Measurements from ENCODE around the gene P2RX3. TPM values are rescaled to one million over a fixed set of nuclear protein-coding genes. Genes with fewer than 3 reads are reported as not detected.

The P2RX3 gene
- total RNA-seq, 2 donors from 2014 or later: not detected

DNA sequence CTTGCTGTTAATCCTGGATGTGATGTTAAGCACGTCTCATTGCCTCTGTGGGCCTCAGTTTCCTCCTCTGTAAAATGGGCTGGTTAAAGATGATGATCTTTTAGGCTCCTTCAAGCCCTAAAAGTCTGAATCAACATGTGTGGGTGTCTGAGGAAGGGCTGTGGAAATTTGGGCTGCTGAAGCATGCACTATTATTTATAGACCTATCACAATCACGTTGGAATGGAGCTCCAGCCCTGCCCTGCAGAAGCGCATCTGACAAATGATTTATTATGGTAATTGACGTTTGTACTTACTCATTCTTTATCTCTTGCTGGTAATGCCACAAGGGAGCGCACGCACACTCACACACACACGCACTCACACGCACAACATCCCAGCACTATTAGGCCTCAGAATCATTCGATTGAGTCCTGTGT, 20.4 kb downstream of the P2RX3 start:
- no peak for DNase-seq
- Histone ChIP-seq H3K27ac (ENCODE audit: low read depth, low read length) (no peak overlapping the region), H3K27me3 (ENCODE audit: control insufficient read depth, insufficient read depth, low read length, poor library complexity, severe bottlenecking) (peaks cover 12% of the 10 kb centered on the region), H3K9ac (ENCODE audit: extremely low read depth, low read length, poor library complexity, severe bottlenecking) (no peak overlapping the region), H3K4me1 (ENCODE audit: control insufficient read depth, insufficient read depth, low read length) (peaks cover 10% of the 10 kb centered on the region), H3K4me3 (ENCODE audit: low read length) (no peak overlapping the region), H3K9me3 (ENCODE audit: control insufficient read depth, low read length) (no peaks in the 10 kb centered on the region), H3K36me3 (ENCODE audit: control insufficient read depth, insufficient read depth, low read length) (no peaks in the 10 kb centered on the region)
- no peaks in the 10 kb centered on the region for H3K9me3 Mint-ChIP-seq
- peaks cover 32% of the 10 kb centered on the region for H3K4me1 Mint-ChIP-seq
- H3K27me3 Mint-ChIP-seq (ENCODE audit: insufficient read depth): peaks cover 25% of the 10 kb centered on the region
- no peak overlapping the region for H3K27ac Mint-ChIP-seq
- TF ChIP-seq, protein P1, sequence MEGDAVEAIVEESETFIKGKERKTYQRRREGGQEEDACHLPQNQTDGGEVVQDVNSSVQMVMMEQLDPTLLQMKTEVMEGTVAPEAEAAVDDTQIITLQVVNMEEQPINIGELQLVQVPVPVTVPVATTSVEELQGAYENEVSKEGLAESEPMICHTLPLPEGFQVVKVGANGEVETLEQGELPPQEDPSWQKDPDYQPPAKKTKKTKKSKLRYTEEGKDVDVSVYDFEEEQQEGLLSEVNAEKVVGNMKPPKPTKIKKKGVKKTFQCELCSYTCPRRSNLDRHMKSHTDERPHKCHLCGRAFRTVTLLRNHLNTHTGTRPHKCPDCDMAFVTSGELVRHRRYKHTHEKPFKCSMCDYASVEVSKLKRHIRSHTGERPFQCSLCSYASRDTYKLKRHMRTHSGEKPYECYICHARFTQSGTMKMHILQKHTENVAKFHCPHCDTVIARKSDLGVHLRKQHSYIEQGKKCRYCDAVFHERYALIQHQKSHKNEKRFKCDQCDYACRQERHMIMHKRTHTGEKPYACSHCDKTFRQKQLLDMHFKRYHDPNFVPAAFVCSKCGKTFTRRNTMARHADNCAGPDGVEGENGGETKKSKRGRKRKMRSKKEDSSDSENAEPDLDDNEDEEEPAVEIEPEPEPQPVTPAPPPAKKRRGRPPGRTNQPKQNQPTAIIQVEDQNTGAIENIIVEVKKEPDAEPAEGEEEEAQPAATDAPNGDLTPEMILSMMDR (conservative IDR thresholded peaks at IDR 0.05): no peak
- no peak overlapping the region for H3K4me3 Mint-ChIP-seq
- 90 to 92% methylated on average over 3 to 9 of the region's 9 CpGs for WGBS, 2 experiments (ENCODE audit: insufficient coverage in 1 of 2, insufficient read length in 1 of 2)
- no peaks in the 10 kb centered on the region for H3K36me3 Mint-ChIP-seq (ENCODE audit: low read depth)

DNA sequence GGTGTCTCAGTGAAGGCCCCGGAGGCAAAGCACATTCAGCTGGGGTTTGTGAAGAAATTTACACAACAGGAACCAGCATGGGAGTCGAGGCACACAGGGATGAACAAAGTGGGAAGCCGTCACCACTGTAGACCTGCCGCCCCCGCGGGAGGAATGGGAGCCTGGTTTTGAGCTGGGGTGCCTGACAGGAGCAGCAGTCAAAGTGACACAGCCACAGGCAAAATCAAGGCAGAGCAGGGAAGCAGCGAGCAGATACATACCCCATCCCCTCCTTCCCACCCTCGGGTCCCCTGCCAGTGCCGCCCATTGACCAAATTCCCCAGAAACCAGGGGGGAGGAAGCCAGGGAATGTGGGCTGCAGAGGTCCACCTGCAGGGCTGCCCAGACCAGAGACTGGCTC, 20.8 kb downstream of the P2RX3 start:
- no peak for DNase-seq
- H3K9me3 Mint-ChIP-seq: no peaks in the 10 kb centered on the region
- Histone ChIP-seq H3K36me3 (ENCODE audit: control insufficient read depth, insufficient read depth, low read length) (no peaks in the 10 kb centered on the region), H3K4me3 (ENCODE audit: low read length) (no peak overlapping the region), H3K9ac (ENCODE audit: extremely low read depth, low read length, poor library complexity, severe bottlenecking) (no peak overlapping the region), H3K4me1 (ENCODE audit: control insufficient read depth, insufficient read depth, low read length) (peaks cover 10% of the 10 kb centered on the region), H3K27me3 (ENCODE audit: control insufficient read depth, insufficient read depth, low read length, poor library complexity, severe bottlenecking) (peaks cover 17% of the 10 kb centered on the region), H3K27ac (ENCODE audit: low read depth, low read length) (no peak overlapping the region), H3K9me3 (ENCODE audit: control insufficient read depth, low read length) (no peaks in the 10 kb centered on the region)
- 79 to 87% methylated on average over 7 to 9 of the region's 9 CpGs for WGBS, 2 experiments (ENCODE audit: insufficient coverage in 1 of 2, insufficient read length in 1 of 2)
- H3K27ac Mint-ChIP-seq: no peak overlapping the region
- TF ChIP-seq, protein P1 (conservative IDR thresholded peaks at IDR 0.05): no peak
- H3K4me3 Mint-ChIP-seq: no peak overlapping the region
- peaks cover 30% of the 10 kb centered on the region for H3K27me3 Mint-ChIP-seq (ENCODE audit: insufficient read depth)
- H3K4me1 Mint-ChIP-seq: peaks cover 30% of the 10 kb centered on the region
- H3K36me3 Mint-ChIP-seq (ENCODE audit: low read depth): no peaks in the 10 kb centered on the region

DNA sequence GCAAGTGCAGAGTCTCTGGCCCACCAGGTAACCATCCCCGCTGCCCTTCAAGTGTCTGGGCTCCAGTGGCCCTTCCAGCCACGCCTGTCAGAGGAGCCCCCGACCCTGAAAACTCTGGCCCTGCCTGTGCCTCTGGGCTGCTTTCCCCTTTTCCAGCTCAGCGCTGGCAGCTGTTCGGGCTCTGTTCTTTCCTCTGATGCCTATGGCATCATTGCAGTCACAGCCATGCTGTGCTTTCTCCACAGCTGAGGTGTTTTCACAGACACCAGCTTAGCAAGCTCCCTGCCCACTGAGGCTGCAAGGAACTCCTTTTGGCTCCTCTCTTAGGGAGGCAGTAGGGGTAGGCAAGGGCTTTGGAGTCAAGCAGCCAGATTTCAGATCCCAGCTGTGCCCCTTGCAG, 21.2 kb downstream of the P2RX3 start:
- H3K27me3 ChIP-seq (ENCODE audit: control insufficient read depth, insufficient read depth, low read length, poor library complexity, severe bottlenecking): peaks cover 21% of the 10 kb centered on the region
- no peaks in the 10 kb centered on the region for H3K36me3 Mint-ChIP-seq (ENCODE audit: low read depth)
- DNase-seq: no peak
- TF ChIP-seq, protein P1 (conservative IDR thresholded peaks at IDR 0.05): no peak
- H3K36me3 ChIP-seq (ENCODE audit: control insufficient read depth, insufficient read depth, low read length): no peaks in the 10 kb centered on the region
- H3K27ac Mint-ChIP-seq: no peak overlapping the region
- no peak overlapping the region for H3K4me3 ChIP-seq (ENCODE audit: low read length)
- WGBS, 2 experiments (ENCODE audit: insufficient coverage in 1 of 2, insufficient read length in 1 of 2): 89 to 94% methylated on average over 3 to 5 of the region's 5 CpGs
- H3K27ac ChIP-seq (ENCODE audit: low read depth, low read length): no peak overlapping the region
- H3K4me3 Mint-ChIP-seq: no peak overlapping the region
- H3K9me3 Mint-ChIP-seq: no peaks in the 10 kb centered on the region
- H3K27me3 Mint-ChIP-seq (ENCODE audit: insufficient read depth): peaks cover 30% of the 10 kb centered on the region
- peaks cover 10% of the 10 kb centered on the region for H3K4me1 ChIP-seq (ENCODE audit: control insufficient read depth, insufficient read depth, low read length)
- no peak overlapping the region for H3K9ac ChIP-seq (ENCODE audit: extremely low read depth, low read length, poor library complexity, severe bottlenecking)
- no peaks in the 10 kb centered on the region for H3K9me3 ChIP-seq (ENCODE audit: control insufficient read depth, low read length)
- H3K4me1 Mint-ChIP-seq: peaks cover 30% of the 10 kb centered on the region

Measured in endodermal cell (in vitro differentiated cells).